ENCODE data around the gene PAIP2.

DNA sequence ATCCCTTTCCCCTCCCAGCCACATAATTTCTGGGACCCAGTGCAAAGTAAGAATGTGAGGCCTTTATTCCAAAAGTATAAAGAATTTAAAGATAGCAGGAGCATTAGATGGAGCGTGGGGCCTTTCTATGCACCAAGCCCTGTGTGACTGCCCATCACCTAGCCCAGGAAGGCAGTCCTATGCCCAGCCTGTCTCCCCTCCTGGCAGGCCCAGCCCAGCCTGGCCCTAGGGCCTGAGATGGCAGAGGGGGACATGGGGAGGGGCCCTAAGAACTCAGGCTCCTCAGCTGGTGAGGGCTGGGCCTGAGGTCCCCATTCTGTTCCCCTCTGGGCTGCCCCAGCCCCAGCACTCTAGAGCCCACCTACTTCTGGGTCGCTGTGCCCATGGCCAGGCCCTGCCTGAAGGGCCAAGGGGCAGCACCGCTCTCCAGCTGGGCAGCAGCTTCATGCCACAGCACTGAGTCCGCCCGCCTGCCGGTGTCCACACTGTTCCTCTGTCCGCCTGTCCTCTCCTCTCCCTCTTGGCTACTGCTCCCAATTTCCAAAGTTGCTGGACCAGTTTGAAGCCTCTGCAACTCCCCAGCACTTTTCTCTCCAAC, 42.4 kb downstream of the PAIP2 start:
- TF ChIP-seq POLR2A (IDR thresholded peaks at IDR 0.05; ENCODE audit: low read depth) (no peak), POLR2AphosphoS5 (IDR thresholded peaks at IDR 0.05) (no peak)
- TF ChIP-seq, protein P1, sequence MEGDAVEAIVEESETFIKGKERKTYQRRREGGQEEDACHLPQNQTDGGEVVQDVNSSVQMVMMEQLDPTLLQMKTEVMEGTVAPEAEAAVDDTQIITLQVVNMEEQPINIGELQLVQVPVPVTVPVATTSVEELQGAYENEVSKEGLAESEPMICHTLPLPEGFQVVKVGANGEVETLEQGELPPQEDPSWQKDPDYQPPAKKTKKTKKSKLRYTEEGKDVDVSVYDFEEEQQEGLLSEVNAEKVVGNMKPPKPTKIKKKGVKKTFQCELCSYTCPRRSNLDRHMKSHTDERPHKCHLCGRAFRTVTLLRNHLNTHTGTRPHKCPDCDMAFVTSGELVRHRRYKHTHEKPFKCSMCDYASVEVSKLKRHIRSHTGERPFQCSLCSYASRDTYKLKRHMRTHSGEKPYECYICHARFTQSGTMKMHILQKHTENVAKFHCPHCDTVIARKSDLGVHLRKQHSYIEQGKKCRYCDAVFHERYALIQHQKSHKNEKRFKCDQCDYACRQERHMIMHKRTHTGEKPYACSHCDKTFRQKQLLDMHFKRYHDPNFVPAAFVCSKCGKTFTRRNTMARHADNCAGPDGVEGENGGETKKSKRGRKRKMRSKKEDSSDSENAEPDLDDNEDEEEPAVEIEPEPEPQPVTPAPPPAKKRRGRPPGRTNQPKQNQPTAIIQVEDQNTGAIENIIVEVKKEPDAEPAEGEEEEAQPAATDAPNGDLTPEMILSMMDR (IDR thresholded peaks at IDR 0.05): no peak

Measured in esophagus muscularis mucosa (tissue), 3 donors.